ENCODE measurements around the gene TSTD2.
A peak's percentile ranks its signal among the peaks of the same experiment; 100 is the strongest.
"Not testable (repeated sequence)": the region's sequence is repeated elsewhere in the genome, so short reads cannot be mapped to it uniquely, and the experiment has no call there.

Gene TSTD2

DNA sequence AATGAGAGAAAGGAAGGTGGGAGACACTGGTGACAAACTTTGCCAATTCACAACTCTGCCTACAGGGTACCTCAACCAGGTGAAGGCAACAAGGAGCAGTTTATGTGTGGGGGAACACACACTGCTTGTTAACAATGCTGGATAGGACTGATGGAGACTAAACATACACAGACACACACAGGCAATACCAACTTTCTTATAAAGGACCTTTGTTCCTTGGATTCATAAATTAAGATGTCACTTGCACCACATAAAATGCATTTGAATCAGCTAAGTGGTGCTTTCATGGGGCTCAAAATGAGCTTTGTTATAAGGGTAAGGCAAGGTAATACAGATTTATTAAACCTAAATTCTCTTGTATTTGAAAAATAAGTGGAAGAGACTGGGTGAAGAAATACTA is 4.0 kb downstream of the TSTD2 start:
- no peak for DNase-seq

DNA sequence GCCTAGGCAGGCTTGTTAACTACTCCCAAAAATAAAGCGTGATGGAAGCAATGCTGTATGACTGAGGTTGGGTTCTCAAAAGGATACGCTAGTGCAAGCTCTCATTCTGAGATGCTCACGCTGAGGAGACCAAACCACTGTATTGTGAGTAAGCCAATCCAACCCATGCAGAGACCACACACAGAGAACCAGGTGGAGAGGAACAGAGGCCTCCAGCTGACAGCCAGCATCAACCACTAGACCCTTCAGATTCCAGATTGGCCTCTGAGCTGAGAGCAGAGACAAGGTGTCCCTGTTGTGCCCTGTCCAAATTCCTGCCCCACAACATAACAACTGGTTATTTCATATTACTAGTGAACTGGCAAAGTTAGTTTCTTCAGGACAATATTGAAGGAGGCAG is 4.5 kb downstream of the TSTD2 start:
- DNase-seq = no peak

DNA sequence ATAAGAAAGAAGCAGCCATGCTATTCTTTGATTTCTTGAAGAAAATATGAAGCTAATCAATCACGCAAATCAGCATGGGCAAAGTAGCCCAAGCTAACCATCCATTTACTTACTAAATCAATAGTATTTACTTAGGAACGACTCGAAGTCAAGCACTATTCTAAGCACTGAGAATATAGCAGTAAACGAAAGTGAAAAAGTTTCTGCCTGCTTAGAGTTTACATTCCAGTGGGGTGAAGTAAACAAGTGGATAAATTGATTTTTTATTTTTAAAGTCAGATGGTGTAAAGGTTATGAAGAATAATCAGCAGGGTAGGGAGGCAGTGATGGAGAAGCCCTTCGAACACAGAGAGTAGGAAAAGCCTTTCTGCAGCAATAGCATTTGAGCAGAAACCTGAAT is 5.5 kb downstream of the TSTD2 start:
- DNase-seq = no peak

DNA sequence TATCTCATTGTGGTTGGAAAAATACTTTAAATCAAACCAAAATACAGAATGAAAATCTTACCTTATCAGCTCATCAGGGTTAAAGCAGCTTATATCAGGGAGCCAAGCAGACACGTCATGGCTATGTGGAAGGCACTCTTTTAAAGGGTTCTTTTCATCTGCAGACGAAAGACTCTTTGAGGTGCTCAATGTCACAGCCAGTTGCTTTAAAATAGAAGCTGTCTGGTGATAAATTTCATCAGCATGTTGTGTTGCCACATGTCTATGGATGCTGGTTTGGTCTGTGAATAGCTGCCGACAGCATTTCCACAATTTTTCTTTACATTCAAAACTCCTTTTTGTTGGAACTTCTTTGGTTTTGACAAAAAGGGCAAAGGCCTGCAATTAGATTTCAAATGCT is 7.5 kb downstream of the TSTD2 start:
- no peak for DNase-seq

DNA sequence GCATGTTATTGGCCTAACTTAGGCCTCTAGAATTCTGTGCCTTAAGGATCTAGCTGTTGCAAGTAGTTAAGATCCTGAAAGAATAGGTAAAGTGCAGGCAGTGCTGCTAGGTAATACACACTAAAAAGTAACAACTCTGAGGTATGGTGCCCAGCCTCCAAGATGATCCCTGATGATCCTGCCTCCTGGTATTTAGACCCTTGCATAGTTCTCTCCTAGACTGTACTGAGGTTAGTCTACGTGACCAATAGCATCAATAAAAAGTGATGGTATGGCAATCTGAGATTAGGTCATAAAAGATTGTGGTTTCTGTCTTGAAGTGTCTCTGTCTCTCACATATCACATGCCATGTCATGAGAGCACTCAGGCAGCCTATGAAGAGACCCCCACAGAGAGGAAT is 9.2 kb downstream of the TSTD2 start:
- no peak for DNase-seq

DNA sequence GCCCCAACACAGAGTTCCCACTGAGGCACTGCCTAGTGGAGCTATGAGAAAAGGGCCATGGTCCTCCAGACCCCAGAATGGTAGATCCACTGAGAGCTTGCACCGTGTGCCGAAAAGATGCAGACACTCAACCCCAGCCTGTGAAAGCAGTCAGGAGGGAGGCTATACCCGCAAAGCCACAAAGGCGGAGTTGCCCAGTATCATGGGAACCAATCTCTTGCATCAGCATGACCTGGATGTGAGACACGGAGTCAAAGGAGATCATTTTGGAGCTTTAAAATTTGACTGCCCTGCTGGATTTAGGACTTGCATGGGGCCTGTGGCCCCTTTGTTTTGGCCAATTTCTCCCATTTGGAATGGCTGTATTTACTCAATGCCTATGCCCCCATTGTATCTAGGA is 10.7 kb downstream of the TSTD2 start:
- not testable (repeated sequence) for DNase-seq

DNA sequence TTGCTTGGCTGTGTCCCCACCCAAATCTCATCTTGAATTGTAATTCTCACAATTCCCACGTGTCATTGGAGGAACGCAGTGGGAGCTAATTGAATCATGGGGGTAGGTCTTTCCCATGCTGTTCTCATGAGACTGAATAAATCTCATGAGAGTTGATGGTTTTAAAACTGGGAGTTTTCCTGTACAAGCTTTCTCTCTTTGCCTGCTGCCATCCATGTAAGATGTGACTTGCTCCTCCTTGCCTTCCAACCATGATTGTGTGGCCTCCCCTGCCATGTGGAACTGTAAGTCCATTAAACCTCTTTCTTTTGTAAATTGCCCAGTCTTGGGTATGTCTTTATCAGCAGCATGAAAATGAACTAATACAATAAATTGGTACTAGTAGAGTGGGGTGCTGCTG is 13.1 kb downstream of the TSTD2 start:
- not testable (repeated sequence) for DNase-seq

DNA sequence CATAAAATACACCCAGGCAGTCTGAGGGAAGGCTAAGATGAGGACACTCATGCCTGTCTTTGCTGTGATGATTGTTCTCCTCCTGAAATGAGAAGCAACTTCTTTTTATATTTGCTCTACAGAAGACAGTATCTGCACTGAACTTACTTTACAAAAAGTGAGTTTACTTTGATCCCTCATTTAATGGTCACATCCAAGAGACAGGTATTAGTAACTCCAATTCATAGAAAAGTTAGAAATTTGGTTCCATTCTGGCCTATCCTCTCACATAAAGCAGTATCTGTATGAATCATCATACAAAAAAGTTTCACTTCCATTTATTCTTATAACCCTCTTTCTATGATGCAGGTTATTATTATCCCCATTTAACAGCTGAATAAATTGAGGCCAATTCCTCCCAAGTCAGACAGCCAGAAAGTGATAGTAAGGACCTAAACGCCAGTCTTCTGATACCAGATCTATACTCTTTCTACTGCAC is 15.2 kb downstream of the TSTD2 start:
- DNase-seq = no peak

DNA sequence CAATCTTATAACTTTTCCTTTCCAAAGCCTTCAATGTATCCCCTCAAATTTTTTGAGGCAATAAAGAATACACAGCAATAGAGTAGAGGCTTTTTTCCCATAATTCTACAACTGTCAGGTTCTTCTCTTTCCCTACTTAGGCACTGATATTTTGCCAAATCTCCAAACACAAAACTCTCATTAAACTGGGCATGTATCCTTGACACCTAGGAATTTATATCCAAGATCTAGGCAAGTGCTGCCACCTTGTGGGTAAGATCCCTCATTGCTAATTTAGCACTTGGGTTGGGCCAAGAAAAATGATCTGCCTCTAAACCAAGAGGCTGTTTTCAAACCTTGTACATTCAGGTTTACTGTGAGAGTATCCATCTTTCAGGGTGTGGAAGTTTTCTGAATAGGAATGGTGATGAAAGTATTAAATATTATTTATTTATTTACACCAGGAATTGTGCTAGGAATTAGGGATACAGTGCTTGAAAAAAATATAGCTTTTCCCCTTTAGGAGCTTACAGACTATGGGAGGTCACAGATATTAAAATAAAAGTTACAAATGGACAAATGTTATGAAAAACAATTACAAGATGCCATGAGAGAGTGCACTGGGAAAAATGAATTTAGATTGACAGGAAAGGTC is 17.6 kb downstream of the TSTD2 start:
- no peak for DNase-seq

DNA sequence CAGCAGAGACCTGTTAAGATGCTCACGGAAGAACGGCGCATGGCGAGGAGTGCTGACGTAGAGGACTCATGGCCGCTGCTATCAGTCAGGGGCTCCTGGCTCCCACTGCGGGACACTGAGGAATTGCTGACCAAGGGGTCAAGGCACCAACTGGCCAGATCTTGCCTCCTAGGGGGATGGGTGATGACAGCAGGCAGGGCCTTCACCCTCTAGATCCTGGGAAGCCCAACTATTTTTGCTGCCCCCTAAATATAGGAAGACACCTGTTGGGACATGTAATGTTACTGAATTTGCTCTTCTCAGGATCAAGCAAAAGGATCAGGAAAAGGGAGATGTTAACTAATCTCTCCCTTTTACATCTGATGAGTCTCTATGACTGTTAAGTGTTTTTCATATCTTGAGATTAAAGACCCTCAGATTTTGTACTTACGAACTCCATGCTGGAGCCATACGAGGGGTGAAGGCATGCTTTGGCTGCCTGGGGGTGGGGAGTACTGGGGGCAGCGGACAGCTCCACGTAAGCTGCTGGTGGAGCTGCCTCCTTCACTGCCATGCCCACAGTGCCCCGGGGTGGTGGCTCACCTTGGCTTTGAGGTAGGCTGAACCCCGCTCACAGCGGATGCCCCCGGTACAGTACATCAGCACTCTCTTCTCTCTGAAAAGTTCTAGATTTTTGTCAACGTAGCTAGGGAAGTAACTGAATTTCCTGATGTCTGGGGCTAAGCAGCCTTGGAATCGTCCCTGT is 28.1 kb downstream of the TSTD2 start:
- no peak for DNase-seq

DNA sequence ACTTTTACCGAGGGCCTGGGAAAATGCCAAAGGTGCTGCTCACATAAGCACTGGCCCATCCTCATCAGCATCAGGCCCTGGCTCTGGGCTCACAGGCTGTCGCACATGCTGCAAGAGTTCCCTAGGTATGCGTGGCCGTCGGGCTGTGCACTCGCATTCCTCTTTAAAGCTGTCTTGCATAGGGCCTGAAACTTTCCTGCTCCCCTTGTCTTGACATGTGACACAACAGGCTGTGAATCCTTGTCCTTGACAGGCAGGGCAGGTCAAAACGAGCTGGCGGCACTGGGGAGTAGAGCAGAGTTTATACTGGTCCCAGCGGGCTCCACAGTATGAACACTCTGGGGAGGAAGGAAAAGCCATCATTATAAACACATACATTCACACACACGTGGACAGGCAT is 30.7 kb downstream of the TSTD2 start:
- no peak for DNase-seq

DNA sequence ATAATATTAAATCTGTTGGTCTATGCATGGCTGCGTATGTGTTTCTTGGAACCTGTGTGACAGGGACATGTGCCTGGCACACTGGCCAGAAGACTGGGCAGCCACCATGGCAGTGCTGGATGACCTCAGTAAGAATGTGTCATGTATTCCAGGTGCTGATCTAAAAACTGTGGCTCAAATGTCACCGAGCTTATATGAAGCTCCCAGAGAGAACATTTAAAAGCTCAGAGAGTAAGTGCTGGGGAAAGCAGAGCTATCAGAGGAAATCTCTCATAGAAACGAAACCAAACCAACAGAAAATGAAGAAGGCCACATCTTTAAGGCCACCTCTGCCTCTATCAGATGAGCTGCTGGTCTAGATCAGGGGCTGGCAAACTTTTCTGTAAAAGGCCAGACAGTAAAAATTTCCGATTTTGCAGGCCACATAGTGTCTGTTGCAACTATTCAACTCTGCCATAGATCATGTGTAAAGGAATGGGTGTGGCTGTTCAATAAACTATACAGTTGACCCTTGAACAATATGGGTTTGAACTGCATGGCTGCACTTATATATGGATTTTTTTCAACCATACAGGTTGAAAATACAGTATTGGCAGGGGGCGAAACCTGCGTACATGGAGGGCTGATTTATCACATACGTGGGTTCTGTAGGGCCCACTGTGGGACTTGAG is 31.8 kb downstream of the TSTD2 start:
- DNase-seq = no peak

DNA sequence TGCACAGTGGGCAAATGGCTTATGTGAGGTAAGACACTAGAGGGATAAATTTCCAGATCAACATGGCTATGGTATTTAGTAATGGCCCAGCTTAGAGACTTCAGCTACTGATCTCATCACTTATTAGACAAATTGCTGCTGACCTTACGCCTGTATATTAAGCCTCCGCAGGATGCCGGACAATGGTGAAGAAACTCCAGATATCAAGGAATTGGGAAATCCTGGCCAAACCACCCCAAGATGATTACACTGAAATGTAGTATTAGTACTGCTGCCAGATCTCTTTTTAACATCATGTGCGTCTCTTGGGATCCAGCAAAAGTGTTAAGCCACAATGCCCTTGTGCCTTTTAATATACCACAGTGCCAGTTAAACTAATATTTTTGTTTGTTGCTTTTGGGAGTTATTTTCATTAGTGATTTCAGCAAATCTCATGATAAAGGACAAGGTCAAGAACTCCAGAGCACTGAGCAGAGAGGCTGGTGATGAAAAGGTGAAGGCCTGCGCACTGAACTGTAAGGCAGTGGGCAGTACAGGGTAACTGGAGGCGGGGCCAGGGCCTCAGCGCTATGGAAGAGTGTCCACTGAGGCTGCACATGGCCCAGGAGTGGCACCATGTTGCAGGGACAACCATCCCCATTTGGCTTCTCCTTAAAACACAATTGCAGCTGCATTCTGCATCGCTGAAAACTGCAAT is 32.5 kb downstream of the TSTD2 start:
- no peak for DNase-seq

DNA sequence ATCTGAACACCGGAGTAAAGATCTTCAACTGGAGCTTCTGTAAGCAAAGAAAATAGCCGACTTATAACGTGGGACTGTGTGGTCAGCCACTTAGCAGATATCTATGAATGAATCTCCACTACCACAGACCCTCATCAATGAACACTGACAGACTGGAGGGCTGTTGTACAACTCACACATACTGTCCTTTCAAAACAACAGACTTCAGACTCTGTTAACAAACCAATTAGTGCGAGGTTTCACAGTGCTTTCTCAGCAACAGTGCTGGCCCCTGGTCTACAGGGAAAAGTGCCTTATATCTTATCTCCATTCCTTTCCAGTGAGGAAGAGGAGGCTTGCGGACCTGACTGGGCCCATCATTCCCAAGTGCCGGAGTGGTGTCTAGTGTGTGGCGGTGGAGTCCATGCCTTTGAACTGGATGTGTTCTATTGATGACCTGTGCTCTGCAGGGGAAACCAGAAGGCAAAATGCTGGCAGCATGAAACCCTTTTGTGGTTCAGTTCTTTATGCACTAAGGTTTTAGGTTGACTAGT is 33.8 kb downstream of the TSTD2 start:
- no peak for DNase-seq

DNA sequence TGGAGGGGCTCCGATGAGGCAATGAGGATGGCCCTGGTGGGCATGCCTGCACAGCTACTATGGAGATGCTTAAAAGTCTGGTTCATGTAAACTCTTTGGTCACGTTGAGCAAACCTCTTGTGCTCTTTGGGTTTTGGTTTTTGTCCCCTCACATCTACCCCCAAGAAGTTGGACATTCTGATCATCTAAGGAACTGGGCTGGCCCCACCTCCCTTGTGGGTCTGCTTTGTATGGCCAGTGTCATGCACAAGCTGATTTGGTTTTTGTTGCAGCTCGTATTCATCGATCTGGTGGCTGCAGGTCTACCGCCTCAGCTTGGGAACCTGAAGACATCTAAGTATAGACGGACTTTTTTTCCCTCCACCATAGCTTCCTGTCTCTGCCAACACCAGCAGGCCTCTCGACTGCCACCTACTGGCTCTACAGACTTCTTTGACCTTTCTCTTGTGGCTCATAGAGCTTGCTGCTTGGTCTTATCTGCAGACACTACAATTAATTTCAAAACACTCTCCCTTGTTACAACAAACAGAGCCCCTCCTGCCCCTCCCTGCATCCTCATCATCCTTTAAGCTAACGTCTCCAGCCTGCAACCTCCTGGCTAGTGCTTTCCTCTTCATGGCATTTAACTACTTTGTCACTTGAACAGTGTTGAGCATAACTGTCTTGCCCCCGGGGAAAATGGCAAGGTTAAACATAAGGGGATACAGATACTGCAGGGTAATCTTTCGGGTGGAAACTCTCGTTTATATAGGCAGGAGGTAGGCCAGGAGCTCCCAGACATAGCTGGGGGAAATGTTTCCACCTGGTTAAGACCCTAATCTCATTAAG is 34.5 kb downstream of the TSTD2 start:
- no peak for DNase-seq

DNA sequence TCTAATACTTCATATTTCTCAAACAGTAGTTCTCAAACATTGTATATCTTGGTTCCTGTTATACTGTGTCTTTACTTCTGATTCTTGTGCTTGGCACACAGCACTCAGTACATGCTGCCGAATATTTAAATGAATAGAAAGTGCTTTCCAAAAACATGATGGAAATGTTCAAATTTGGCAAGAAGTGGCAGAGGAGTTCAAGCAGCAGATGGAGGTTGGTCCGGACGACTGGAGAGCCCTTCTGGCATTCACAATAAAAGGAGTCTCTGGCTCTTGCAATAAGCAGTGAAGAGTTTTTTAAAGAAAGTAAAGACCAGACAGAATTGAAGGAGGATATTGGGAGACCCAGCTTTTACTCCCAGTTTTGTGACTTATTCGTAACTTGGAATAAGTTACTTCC is 36.3 kb downstream of the TSTD2 start:
- no peak for DNase-seq

DNA sequence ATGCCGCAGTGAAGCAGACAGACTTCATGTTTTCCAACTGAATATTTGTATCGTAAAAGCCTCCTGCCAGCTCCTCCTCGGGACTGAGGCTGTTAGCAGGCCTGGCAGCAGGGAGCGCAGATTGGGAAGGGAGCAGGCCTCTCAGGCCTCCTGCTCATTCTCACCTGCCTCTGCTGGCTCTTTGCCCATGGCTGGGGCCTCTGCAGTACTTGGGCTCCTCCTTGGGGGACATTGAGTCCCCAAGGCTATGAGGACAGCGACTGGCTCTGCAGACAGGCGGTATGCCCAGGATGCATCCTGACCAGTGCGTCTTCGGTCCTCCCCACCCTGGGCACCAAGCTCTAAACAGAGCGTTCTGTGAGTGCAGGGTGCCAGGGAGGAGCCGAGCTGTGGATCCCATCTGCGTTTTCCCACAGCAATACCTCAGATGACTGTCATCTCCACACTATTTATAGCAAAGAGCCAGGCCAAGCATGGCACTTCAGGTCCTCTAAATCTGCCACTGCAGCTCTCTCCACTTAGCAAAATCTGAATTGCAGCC is 38.7 kb downstream of the TSTD2 start:
- DNase-seq = peak; percentile 12

DNA sequence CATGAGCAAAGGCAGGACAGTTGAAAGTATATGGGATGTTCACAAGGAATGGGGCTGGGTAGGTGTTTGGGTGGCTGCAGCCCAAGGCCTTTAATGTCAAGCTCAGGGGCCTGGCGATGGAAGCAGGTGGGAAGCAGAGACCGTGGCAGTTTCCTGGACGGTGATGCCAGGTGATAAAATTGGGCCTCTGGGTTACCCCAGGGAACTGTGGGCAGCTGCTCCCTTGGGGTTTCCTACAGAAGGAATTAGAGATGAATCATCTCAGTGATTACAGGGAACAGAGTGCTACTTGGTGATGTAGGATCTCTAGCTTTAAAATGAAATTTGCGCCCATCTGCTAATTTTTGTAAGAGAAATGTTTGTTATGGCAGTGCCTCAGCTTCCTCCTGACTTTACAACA is 39.2 kb downstream of the TSTD2 start:
- DNase-seq = peak; percentile 12

DNA sequence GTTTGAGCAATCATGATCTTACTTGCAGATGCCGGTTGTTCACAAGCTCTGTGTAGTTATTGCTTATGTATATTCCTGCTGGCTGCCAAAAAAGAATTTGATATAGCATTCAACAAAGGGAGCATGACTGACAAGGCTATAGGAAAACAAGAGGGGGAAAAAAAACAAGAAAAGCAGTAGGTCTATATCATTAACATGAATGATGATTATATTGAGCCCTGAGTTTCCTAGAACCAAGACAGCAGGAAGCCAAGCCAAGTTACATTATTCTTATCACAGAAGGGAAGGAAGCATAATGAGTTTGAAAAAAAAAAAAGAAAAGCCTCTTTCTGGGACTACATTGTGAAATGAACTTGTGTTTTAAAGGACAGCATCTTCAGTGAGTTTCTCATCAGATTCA is 41.0 kb downstream of the TSTD2 start:
- DNase-seq = no peak

DNA sequence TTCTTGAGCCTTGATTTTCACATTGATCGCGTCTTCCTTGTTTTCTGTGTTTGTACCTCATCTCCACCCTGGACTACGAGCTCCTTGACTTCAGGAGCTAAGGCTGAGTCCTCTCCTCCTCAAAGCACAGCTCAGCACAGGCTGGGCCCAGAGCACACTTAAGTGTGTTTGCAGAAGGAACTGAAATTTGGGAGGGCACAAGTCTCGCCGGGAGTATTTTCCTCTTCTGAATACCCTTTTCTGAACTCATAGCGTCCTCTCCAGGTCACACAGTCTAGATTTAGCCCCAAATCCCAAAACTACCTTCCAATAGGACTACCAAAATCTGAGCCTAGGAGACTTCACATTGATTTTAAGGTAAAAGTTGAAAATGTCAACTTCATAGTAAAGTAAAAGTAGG is 41.6 kb downstream of the TSTD2 start:
- DNase-seq = no peak

DNA sequence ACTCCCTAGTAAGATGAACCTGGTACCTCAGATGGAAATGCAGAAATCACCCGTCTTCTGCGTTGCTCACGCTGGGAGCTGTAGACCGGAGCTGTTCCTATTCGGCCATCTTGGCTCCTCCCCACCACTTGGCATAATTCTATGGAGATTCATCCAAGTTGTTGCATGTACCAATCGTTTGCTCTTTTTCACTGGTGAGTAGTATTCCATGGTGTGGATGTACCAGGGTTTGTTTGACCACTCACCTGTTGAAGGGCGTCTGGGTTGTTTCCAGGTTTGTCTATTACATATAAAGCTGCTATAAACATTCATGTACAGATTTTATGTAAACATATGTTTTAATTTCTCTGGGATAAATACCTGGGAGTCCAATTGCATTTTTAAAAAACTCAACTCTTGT is 46.3 kb downstream of the TSTD2 start:
- DNase-seq = not testable (repeated sequence)

DNA sequence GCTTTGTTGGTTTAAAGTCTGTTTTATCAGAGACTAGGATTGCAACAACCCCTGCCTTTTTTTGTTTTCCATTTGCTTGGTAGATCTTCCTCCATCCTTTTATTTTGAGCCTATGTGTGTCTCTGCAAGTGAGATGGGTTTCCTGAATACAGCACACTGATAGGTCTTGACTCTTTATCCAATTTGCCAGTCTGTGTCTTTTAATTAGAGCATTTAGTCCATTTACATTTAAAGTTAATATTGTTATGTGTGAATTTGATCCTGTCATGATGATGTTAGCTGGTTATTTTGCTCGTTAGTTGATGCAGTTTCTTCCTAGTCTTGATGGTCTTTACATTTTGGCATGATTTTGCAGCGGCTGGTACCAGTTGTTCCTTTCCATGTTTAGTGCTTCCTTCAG is 48.4 kb downstream of the TSTD2 start:
- DNase-seq = not testable (repeated sequence)
